Lung microvascular endothelial cell (primary cell): ENCODE measurements around the gene CCL21. TPM values are rescaled to one million over a fixed set of nuclear protein-coding genes. Genes with fewer than 3 reads are reported as not detected.
"Not testable (repeated sequence)": the region's sequence is repeated elsewhere in the genome, so short reads cannot be mapped to it uniquely, and the experiment has no call there.

Experiments
- DNase-seq, 2 donors: peaks; one replicate each; pipeline versions ENCODE4 v3.0.0 to v3.0.0-alpha.2; 2010; ENCODE audit warnings: low read depth in 2 of 2
- total RNA-seq: library from RNA; depleted of rRNA; stranded (reverse); fragments of >200 nt; gene quantifications from 2 replicates; pipeline ENCODE4 v1.2.1, GENCODE V29; 2014

The CCL21 gene, protein sequence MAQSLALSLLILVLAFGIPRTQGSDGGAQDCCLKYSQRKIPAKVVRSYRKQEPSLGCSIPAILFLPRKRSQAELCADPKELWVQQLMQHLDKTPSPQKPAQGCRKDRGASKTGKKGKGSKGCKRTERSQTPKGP
- 0.44 and 1.4 TPM in 2 replicates for total RNA-seq

DNA sequence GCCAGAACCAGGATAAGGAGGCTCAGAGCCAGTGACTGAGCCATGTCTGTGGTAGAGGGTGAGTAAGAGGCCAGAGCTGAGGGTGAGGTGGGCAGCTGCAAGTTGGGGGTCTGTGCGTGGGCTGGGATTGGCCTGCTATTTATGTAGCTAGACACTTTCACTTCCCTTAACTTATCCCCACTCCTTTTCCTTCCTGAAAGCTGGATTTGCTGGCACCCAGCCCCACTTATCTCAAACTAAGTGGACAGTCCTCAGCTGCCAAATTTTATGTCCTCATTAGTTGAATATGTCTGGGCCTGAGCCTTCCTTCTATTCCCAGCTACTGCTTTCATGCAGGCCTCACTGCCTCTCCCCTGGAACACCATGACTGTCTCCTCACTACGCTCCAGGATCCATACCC lies at the start of gene CCL21:
CCL21 (minus strand) TSS at position 114 of the 400 bp plus-strand sequence; CDS start at position 44, 70 bp downstream.
- peak; percentile 51 to 74 for DNase-seq

DNA sequence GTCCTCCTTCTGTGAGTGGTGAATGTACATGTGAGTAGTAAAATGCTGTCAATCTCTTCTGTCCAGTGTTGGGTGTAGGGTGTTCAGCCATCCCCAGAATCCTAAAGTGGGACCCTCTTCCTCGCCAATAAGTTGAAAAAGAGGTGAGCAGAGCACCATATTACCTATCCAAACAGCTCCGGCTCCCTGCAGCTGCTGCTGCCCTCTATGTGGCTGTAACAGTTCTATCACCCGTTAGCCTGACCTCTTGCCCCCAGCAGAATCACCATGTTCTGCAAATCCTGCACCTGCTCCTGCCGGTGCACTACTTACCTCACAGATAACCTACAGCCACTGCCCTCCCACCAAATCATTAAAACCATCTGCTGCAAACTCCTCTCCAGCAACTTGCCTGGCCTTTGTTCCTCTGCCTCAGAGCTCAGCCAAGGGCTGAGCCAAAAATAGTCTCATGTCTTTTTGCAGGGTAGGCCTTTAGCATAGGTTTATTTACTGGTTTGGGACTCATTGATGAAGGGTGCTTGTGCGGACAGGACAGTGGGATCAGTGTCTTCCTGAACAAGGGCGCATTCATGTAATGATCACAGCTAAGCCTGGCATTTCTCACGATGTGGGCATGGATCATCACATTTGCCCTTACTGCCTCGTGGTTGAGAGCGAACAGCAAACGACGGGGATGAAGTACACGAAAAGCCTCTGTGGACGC lies 49.6 kb upstream of the CCL21 start:
- DNase-seq = no peak

DNA sequence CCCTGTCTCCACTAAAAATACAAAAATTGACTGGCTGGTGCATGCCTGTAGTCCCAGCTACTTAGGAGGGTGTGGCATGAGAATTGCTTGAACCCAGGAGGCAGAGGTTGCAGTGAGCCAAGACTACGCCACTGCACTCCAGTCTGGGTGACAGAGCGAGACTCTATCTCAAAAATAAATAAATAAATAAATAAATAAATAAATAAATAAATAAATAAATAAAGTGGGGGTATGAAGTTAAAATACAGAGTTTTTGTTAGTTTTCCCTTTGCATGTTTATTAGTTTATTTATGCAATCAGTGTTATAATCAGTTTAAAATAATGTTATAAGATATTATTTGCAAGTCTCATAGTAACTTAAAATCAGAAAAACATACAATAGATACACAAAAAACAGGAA lies 40.4 kb upstream of the CCL21 start:
- DNase-seq = not testable (repeated sequence)

DNA sequence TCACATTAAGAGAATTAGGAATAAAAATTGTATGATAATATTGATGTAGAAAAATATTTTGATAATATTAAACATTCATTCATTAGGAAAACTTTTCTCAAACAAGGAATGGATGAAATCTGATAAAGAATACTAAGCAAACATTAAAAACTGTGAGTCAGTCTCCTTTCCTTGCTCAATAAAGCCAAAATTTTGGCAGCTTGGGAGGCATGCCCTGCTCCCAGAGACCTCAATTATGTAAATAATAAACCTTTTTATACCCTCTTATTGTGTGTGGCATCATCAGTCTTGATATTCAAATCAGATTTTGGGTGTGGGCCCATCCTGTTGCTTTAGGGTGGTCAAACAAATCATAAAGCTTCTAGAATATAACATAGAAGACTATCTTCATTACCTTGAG lies 36.6 kb upstream of the CCL21 start:
- DNase-seq = no peak

DNA sequence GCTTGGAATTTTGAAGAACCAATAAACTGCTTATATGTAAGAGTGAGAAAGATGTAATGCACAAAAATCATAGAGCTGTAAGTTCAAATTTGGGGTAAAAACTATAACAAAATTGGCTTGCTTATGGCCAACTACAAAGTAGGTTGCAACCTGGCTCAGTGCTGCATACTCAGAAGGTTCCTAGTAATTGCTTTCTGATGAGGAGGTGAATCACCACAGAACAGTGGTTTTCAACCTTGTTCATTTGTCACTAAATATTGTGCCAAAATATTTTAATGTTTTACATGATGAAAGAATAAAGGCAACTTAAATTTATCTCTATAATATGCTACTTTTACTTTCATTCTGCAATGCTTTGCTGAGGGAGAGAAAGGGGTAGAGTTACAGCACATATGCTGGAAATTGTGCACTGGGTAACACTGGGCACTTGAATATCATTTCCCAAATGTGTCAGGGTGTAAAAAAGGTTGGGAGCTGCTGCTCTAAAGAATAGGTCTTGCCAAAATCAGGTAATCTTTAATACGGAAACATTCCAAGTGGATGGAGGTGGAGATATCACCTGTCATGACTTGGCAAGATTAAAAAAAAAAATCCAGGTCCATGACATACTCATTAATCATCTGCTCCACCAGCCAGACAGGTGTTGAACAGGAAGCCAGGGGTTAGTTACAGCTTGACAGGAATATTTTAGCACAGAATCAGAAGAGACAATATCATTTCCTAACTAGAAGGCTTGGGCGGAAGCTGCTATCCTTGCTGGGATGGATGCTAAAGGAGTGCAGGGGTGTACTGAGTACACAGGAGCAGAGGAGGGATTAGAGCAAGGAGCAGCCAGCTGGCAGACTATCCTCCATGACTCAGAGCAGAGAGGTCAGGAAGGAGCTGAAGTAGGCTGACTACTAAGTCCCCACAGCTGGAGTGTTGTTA lies 34.6 kb upstream of the CCL21 start:
- DNase-seq = peak in 1 of 2 donors; percentile 29

DNA sequence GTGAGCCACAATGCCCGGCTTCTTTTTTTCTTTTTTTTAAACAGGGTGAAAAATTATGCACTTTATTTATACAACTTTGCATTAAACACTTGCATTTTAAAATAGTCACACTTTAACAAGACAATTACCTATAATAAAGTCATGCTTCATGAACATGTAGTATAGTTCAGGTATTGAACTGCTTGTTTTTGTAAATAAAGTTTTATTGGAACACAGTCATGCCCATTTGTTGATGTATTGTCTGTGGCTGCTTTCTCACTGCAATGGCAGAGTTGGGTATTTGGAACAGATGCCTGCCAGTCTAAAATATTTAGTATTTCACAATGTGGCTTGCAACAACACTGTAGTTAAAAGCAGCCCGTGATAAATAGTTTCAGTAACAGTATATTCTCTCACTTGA lies 32.8 kb upstream of the CCL21 start:
- no peak for DNase-seq

DNA sequence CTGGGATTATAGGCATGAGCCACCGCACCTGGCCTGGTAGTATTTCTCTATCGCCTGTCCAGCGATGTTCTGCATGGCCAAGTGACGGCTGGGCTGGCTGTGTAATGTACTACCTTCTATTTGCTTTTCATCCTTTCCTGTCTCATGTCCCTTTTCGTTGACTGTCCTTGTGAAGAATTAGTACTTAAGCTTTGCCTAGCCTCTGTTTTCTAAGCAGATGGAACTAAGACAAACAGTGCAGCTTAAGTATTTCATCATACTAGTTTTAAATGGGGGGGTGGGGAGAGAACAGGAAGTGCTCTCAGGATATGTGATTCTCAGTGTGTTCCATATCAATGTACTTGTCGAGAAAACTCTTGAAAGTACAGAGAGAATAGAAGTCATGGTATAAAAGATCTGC lies 31.7 kb upstream of the CCL21 start:
- no peak for DNase-seq

DNA sequence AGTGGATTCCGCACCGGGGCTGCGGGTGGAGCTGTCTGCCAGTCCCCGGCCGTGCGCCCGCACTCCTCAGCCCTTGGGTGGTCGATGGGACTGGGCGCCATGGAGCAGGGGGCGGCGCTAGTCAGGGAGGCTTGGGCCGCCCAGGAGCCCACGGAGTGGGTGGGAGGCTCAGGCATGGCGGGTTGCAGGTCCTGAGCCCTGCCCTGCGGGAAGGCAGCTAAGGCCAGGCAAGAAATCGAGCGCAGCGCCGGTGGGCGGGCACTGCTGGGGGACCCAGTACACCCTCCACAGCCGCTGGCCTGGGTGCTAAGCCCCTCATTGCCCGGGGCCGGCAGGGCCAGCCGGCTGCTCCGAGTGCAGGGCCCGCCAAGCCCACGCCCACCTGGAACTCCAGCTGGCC lies 30.2 kb upstream of the CCL21 start:
- not testable (repeated sequence) for DNase-seq

DNA sequence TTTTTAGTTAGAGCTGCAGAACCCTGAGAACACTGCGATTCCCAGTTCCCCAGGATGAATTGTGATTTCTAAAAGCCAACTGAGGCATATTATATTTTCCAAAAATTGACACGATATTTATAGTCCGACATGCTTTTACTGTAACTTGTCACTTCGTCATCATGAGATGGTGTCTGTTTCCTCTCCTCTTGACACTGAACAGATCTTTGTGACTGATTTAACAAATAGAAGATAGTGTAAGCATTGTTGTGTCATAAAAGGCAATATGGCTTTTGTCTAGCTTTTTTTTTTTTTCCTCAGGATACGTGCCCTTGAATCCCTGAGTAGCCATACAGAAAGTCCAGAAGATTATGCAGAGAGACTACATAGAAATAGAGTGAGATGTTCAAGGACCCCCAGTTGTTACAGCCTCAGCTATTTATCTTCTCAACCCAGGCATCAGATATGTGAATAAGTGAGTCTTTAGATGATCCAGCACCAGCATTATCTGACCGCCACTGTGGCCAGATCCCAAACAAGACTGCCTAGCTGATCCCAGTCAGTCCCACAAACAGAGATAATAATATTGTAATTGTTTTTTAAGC lies 27.8 kb upstream of the CCL21 start:
- peak in 1 of 2 donors; percentile 5 for DNase-seq

DNA sequence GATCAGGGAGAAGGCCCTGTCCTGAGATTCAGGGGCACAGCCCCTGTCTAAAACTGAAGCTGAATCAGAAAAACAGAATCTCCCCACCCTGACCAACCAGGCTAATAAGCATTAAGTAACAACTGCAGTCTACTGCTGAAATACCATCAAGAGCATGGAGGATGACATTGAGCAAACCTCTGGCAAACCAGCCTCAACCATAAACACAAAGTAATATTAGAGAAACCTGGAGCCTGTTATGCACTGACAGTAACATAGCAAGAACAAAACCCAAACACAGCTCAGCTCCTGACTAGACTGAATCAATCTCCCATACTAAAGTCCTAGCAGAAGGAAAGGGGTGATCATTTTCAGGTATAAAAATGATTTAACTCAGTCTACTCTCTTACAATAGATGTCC lies 24.8 kb upstream of the CCL21 start:
- no peak for DNase-seq

DNA sequence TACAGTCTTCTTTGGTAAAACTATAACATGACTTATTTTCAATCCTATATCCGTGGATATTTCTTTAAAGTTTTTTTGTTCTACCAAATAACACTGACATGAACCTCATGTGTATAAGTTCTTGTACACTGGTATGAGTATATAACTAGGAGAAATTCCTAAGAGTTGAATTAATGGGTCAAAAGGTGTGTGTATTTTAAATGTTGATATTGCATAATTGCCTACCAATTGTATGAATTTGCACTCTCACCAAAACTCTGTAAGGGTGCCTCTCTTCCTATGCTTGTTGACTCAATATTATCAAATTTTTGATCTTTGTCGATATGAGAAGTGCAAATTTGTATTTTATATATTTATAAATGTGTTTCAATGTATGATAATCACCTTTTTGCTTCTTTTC lies 22.9 kb upstream of the CCL21 start:
- DNase-seq = no peak

DNA sequence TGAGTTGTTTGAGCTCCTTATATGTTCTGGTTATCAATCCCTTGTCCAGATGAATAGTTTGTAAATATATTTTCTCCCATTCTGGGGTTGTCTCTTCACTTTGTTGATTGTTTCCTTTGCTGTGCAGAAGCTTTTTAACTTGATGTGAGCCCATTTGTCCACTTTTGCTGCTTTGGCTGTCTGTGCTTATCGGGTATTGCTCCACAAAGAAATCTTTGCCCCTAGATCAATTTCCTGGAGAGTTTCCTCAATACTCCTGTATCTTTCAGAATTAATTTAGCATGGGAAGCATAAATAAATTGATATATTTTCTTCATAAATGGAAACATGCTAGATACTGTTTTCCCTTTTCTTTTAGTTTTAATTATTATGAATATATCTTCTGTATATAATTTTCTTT lies 22.5 kb upstream of the CCL21 start:
- DNase-seq = no peak

DNA sequence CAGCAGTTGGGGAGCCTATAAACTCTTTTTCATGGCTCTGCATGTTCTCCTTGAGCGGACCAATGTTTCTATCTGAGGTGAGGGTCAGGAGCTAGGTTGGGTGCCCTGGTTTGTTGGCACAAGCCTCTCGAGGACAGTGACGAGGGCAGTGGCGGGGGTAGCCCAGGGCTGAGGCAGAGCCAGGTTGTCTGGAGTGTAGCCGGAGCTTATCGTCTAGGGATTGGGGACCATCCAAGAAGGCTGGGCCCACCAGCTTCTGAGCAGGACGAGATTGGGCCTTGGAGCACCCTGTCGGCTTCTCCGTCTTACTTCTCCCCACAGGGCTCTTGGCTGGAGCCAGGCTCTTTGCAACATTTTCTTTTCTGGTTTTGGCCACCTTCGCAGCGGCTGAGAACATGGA lies 13.2 kb upstream of the CCL21 start:
- DNase-seq = no peak

DNA sequence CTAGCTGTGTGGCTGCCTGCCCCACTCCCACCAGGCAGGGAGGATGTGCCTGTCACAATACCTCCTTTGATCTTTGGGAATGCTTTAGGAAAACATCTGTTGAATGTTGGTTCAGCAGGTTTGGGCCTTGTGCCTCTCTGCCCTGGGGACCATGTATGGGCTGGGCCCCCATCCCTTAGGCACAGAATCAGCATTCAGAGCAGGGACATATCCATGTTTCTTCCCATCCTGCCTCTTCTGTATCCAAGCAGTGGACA lies 9.8 kb upstream of the CCL21 start:
- DNase-seq = not testable (repeated sequence)

DNA sequence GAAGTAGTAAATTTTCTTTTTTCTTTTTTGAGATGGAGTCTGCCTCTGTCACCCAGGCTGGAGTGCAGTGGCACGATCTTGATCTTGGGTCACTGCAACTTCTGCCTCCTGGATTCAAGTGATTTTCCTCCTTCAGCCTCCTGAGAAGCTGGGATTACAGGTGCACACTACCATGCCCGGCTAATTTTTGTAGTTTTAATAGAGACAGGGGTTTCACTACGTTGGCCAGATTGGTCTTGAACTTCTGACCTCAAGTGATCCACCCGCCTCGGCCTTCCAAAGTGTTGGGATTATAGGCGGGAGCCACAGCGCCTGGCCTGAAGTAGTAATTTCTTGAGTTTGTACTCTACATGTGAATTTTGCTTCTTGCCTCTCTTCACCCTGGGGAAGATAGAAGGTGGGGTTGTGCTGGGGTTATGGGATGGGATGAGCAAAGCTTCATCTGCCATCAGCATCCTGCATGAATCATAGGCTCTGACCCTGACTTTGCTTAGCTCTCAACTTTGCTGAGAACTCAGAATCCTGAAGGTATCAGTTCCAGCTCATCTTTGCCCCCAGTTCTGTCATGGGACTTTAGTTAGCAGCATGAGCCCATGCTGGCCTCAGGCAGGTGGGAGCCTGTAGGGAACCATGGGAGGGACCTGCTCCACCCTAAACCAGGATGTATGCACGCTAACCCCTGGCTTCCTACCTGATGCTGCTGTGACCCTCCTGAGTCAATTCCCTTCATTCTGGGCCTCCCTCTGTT lies 9.3 kb upstream of the CCL21 start:
- DNase-seq = peak in 1 of 2 donors; percentile 37

DNA sequence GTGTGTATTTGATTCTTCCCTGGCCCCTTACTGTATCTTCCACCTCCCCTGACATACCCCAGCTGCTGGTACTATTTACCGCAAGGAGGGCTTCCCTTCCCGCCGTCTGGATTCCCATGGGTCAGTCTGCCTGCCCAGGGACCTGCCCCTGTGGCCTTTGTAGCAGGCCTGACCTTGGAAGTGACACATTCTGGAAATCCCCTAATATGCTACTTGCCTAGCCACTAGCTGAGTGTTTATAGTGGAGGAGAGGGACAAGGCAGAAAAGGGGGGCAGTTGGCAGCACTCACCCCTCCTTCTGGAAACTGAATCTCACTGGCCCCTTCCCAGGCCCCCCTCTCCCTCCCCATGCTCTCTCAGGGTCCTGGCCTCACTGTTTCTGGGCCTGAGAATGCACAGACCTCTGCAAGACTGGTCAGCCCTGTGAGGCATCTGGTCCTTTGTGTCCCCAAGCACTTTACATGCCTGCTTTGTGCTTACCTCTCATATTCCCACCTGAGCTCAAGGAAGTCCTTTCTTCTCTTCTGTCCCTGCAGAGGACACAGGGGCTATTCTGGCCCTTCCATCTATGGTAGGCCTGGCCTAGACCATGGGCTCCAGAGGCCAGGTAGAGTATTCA lies 8.2 kb upstream of the CCL21 start:
- DNase-seq = peak; percentile 8 to 34

DNA sequence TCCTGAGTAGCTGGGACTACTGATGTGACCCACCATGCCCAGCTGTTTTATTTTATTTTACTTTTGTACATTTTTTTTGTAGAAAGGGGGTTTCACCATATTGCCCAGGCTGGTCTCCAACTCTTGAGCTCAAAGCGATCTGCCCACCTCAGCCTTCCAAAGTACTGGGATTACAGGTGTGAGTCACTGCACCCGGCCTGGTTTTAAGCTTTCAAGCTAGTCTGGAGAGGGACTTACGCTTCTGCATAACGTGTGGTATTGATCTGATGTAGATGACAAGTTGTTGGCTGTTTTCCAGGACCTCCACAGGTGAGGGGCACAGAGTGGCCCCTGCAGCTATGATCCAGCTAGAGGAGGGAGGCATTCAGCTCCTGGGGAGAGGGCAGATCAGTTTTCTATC lies 6.8 kb upstream of the CCL21 start:
- DNase-seq = no peak

DNA sequence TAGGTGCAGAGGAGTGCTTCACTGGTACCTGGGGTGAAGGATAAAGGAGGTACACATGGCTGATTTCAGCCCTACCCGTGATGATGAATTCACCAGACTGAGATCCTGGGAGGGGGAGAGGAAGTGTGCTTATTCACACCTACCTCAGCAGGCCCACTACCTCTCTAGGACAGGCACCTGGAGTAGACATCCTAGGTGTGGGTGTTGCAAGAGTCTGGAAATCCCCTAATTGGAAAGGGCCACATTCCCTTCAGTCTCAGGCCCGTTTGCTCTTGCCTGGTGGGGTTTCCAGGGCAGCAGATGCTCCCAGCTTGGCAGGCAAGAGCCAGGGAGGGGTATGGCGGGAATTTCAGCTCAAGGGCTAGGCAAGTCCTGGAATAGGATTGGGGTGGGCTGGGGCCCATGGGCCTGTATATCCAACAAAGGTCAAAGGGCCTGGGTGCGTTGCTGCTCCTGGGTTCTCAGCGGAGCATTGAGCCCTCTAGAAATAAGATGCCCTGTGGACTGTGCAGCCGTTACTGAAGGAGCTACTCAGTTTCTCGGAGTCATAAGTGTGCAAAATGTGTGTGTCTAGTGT lies 5.8 kb upstream of the CCL21 start:
- no peak for DNase-seq

DNA sequence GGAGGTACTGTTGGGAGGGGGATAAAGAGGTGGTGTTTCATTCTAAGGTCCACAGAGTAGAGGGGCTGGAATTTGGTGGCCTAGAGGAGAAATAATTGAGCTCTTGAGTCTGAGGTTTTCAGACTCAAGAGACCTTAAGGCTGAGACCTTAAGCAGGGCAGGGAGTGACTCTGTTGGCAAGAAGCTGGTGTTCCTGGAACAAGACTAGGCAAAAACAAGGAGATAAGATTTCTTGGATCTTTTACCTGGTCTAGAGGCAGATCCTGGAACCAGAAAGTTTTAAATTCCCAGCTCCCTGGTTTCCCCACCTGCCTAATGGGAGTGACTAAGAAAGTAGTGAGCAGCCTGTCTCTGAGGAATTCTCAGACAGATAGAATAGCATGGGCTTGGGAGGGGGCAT lies 4.1 kb upstream of the CCL21 start:
- DNase-seq = no peak

DNA sequence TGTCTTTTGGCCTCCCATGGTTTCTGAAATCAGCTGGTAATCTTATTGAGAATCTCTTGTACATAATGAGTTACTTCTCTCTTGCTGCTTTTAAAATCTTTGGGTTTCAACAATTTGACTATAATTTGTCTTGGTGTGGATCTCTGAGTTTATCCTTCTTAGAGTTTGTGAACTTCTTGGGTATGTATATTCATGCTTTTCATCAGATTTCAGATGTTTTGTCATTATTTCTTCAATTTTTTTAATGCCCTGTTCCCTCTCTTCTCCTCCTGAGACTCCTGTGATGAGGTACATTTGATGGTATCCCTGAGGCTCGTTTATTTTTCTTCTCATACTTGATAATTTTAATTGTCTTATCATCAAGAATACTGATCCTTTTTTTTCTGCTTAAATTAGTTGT lies 2.2 kb upstream of the CCL21 start:
- no peak for DNase-seq
